RKO (cell line): ENCODE measurements around the gene TYW1B.
"Not testable (repeated sequence)": the region's sequence is repeated elsewhere in the genome, so short reads cannot be mapped to it uniquely, and the experiment has no call there.

Source experiments
- DNase-seq: peaks from one replicate; pipeline ENCODE4 v3.0.0-alpha.2; 2016; ENCODE audit warnings: low spot score

TYW1B gene

DNA sequence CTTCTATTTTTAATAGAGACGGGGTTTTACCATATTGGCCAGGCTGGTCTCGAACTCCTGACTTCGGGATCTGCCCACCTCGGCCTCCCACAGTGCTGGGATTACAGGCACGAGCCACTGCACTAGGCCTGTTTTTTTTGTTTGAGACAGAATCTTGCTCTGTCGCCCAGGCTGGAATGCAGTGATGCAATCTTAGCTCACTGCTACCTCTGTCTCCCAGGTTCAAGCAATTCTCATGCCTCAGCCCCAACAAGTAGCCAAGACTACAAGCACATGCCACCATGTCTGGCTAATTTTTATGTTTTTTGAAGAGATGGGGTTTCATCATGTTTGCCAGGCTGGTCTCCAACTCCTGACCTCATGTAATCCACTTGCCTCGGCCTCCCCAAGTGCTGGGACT is 73.7 kb downstream of the TYW1B start:
- no peak for DNase-seq

DNA sequence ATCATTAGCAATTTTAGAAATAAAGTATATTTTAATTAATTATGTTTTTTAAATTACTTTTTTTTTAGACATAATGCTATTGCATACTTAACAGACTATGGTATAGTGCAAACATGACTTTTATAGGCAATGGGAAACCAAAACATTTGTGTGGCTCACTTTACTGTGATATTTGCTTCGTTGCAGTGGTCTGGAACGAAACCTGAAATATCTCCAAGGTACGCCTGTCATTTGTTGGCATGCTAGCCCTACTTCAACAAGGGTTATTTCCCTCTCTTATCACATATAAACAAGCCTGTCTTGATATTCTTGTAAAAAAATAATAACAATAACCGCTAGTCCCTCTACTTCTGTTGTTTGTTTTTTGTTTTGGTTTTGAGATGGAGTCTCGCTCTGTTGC is 74.2 kb downstream of the TYW1B start:
- no peak for DNase-seq

- DNase-seq, result not testable (repeated sequence)
Observed at GRCh38 chr7:72753229-72753628, 74.8 kb downstream of the TYW1B start.

DNA sequence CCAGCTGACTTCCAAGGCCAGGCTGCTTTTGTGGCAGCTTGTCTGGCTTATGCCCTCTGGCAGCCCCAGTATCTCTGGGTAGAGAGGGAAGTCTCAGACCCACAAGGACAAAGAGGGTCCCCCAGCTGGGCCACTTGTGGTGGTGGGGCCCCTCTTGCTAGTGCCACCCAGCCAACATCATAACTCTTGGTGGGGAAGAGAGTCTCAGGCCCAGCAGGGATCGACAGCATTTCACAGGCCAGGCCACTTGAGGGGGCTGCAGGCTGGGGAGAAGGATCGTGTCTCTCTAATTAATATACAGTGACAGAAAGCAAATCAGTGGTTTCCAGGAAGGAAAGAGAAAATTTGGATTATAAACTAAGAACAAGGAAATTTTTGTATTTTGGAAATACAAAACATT is 76.0 kb downstream of the TYW1B start:
- DNase-seq, result peak; percentile 7

- no peak for DNase-seq
Observed at GRCh38 chr7:72751378-72751777, 76.6 kb downstream of the TYW1B start.

DNA sequence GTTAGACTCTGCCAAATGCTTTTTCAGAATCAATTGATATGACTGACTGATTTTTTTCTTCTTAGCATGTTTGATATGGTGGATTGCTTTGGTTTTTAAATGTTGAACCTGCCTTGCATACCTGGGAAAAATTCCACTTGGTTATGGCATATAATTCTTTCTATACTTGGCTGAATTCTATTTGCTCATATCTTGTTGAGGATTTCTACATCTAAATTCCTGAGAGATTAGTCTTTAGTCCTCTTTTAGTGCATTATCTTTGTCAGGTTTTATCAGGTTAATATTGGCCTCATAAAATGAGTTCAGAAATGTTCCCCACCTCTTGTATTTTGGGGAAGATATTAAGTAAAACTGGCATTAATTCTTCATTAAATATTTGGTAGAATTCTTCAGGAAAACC is 79.4 kb downstream of the TYW1B start:
- not testable (repeated sequence) for DNase-seq

DNA sequence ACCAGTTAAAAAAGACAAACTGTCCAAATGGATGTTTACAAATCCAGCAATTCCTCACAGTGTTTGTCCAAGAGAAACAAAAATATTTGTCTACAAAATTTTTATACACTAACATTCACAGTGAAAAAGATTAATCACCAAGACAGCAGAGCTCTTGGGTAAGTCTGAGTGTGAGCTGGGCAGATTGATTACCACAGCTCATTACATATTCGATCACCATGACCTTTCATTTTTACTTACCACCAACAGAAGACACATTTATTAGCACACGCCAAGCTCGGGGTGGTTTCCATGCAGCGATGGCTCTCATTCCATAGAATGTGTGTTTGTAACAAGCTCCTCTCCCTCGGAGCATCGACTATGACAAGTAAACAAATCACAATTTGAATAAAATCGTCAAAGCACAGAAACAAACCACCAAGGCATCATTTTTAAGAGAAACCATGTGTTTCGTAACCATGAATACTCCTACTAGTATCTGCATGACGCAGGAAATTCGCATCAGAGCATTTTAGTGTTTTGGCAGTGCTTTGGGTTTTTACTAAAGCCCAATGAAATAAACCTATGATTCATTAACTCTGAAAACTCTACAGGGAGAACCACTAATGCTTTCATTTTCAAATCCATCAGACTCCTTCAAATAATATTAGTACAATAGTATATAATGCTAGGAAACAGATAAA is 83.6 kb downstream of the TYW1B start:
- not testable (repeated sequence) for DNase-seq

GRCh38 chr7:72743801-72744200 is 84.2 kb downstream of the TYW1B start:
- DNase-seq, result not testable (repeated sequence)

- not testable (repeated sequence) for DNase-seq
Observed at GRCh38 chr7:72739716-72740115, 88.3 kb downstream of the TYW1B start.

DNA sequence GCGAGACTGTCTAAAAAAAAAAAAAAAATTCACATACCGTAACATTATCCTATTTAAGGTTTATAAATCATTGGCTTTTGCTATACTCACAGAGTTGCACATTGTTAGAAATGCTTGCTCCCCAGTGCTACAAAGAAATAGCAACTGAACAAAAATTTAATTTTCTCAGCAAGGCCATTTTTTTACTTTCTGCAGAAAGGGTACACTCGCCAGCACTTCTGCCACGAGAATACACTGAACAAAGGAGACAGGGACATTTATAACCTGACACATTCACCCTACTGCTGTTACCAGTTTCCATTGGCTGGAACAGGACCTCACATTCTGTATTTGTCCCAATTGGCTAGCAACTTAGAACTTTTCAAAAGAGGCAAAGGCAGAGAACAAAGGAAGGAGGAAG is 92.1 kb downstream of the TYW1B start:
- not testable (repeated sequence) for DNase-seq

GRCh38 chr7:72730815-72731214 is 97.2 kb downstream of the TYW1B start:
- DNase-seq, result not testable (repeated sequence)

DNA sequence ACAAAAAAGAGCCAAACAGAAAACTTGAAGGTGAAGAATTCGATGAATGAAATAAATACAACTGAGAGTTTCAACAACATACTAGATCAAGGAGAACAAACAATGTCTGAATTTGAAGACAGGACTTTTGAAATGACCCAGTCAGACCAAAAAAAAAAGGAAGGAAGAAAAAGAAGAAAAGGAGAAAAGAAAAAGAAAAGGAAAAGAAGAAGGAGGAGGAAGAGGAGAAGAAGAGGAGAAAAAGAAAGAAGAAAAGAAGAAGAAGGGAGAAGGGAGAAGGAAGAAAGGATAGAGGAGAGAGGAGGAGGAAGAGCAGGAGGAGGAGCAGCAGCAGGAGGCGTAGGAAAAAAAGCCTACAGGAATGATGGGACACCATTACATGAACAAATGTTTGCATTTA is 97.6 kb downstream of the TYW1B start:
- DNase-seq, result not testable (repeated sequence)

GRCh38 chr7:72729130-72729529 is 98.9 kb downstream of the TYW1B start:
- not testable (repeated sequence) for DNase-seq

DNA sequence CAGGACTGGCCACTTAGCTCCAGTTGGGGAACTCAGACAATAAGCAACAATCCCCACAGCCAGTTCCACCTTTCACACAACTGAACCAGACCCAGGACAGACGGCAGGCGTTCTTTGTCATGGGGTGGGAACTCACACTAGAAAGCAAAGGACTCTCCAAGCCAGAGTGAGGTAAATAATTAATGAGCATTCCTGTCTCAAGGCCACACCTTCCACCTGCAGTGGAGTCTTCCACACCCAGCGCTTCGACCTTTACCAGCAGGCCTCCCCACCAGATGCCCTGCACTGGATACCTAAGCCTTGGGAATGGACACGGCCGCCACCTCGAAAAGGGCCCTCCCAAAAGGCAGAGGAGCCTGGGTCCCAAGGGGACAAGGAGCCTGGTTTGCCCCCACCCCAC is 105.3 kb downstream of the TYW1B start:
- not testable (repeated sequence) for DNase-seq

DNA sequence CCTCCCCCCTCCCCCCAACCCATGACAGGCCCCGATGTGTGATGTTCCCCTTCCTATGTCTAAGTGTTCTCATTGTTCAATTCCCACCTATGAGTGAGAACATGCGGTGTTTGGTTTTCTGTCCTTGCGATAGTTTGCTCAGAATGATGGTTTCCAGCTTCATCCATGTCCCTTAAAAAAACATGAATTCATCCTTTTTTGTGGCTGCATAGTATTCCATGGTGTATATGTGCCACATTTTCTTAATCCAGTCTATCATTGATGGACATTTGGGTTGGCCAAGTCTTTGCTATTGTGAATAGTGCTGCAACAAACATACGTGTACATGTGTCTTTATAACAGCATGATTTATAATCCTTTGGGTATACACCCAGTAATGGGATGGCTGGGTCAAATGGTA is 107.1 kb downstream of the TYW1B start:
- DNase-seq, result not testable (repeated sequence)

- not testable (repeated sequence) for DNase-seq
Observed at GRCh38 chr7:72717252-72717774, 110.7 kb downstream of the TYW1B start.

DNA sequence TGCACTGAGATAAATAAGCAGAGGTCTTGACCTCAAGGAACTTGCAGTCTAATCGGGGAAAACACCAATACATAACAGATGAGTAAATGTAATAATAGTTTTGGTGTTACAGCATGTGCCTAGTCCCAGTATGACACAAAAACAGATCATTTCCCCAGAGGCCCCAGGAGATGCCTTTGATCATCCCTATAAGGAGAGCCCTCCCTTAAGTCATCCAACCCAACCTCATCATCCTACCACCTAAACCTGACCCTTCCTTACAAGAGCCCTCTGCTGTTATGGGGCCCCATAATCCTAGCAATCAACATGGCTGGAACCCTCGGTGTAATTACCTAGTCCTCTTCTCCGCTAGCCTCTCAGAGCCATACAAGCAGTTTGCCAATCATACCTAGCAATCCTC is 116.1 kb downstream of the TYW1B start:
- not testable (repeated sequence) for DNase-seq

DNA sequence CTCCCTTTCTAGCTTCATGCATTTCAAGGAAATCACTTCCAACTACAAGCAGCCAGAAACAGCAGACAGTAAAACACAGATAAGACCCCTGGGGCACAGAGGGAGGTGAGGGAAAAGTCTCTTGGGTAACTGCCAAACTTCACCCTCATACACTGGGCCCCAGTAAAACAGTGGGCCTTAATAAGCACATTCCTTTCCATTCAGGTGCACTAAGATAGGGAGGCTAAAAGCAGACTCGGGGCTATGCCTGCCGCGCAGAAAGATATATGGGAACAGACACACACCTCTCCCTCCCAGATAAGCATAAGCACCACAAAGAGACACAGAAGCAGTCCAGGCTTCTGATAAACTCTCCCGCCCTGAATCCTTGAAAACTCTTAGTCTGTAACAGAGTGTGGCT is 117.0 kb downstream of the TYW1B start:
- DNase-seq, result no peak

- no peak for DNase-seq
Observed at GRCh38 chr7:72709909-72710308, 118.1 kb downstream of the TYW1B start.

DNA sequence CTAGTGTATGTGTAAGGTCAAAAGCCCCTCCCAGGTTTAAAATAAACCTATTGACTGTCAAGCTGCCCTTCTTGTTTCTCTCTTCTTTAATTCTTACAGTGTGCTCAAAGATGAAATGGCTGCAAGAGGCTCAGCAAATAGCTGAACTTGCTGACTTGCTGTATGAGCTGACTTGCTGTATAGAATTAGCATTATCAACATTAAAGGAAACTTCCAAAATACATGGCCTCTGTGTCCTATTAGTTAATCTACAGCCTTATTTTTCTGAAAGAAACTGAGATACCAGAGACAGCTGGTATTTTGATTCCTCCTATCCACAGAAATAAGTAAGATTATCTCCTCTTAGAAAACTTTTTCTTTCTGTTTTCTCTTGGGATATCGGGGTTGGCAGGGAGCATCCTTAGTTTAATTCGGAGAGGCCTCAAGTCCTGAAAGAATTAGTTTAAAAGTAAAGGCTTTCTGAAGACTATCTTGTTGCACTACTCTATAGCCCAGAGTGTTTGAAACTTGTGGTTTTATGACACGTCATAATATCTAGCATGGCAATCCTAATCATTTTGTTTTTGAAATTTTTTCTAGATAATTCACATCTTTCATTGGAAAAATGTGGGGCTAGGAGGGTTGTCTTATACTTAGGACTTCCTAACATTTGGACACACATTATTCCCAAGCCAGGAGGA is 119.5 kb downstream of the TYW1B start:
- DNase-seq, result not testable (repeated sequence)

GRCh38 chr7:72706521-72706920 is 121.5 kb downstream of the TYW1B start:
- DNase-seq, result no peak

DNA sequence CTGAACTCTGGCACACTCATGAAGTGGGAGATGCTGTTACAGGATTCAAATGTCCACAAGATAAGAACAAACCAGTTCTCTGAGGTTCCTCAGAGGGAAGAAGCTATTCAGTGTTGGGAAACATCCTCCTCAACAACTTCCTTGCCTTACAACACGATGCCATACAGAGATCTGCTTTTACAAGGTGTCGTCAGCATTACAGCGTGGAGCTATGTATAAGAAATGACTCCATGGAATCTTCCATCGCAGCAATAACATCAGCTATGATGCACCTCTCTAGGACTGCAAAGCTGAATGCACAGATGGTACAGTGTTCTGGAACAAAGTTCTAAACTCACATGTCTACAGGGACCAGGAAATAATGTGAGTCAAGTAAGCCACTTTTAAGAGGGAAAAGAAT is 122.3 kb downstream of the TYW1B start:
- not testable (repeated sequence) for DNase-seq

- no peak for DNase-seq
Observed at GRCh38 chr7:72704894-72705293, 123.1 kb downstream of the TYW1B start.
